K562 (cell line): ENCODE results near the gene PDK3.

ENCODE experiments used
- SETDB1 ChIP-seq: IDR thresholded peaks from one replicate; pipeline ENCODE4 v1.6.1; 2012; ENCODE audit warnings: low read length, control low read depth, inconsistent platforms
- USF1 ChIP-seq: sonication (generic); formaldehyde crosslinking; IDR thresholded peaks from 2 replicates; pipeline ENCODE4 v1.9.0; 2022; ENCODE audit warnings: mild to moderate bottlenecking, missing genetic modification reagents
- TF ChIP-seq, protein P1 (sequence below): fragments of 450-650 bp; IDR thresholded peaks from 2 replicates; pipeline ENCODE4 v1.6.1; 2017; ENCODE audit warnings: antibody characterized with exemption
- TF ChIP-seq, protein P2 (sequence below), 2 experiments: fragments of 450-650 bp; formaldehyde crosslinking in 1 of 2; IDR thresholded peaks; 2 replicates each; pipeline versions ENCODE4 v1.4.0 to v1.6.1; 2014 to 2020; ENCODE audit warnings: mild to moderate bottlenecking in 2 of 2, borderline replicate concordance in 1 of 2, low read depth in 1 of 2

DNA sequence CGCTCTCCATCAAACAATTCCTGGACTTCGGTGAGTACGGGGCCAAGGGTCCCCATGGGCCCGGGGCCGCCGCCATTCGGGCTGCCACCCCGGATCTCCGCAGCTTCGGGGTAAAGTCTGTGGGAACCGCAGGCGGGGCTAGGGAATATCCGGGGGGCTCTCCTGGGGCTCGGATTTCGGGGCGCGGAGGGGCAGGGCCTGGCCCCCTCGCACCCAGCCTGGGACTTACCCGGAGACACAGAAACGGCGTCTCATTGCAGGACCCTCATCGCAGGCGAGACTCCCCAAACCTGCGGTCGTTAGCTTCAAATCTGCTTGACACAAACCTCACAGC is 413 bp downstream of the PDK3 start:
- TF ChIP-seq SETDB1 (no peak), USF1 (no peak)
- TF ChIP-seq, protein P1, sequence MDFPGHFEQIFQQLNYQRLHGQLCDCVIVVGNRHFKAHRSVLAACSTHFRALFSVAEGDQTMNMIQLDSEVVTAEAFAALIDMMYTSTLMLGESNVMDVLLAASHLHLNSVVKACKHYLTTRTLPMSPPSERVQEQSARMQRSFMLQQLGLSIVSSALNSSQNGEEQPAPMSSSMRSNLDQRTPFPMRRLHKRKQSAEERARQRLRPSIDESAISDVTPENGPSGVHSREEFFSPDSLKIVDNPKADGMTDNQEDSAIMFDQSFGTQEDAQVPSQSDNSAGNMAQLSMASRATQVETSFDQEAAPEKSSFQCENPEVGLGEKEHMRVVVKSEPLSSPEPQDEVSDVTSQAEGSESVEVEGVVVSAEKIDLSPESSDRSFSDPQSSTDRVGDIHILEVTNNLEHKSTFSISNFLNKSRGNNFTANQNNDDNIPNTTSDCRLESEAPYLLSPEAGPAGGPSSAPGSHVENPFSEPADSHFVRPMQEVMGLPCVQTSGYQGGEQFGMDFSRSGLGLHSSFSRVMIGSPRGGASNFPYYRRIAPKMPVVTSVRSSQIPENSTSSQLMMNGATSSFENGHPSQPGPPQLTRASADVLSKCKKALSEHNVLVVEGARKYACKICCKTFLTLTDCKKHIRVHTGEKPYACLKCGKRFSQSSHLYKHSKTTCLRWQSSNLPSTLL, result no peak
- TF ChIP-seq, protein P2, sequence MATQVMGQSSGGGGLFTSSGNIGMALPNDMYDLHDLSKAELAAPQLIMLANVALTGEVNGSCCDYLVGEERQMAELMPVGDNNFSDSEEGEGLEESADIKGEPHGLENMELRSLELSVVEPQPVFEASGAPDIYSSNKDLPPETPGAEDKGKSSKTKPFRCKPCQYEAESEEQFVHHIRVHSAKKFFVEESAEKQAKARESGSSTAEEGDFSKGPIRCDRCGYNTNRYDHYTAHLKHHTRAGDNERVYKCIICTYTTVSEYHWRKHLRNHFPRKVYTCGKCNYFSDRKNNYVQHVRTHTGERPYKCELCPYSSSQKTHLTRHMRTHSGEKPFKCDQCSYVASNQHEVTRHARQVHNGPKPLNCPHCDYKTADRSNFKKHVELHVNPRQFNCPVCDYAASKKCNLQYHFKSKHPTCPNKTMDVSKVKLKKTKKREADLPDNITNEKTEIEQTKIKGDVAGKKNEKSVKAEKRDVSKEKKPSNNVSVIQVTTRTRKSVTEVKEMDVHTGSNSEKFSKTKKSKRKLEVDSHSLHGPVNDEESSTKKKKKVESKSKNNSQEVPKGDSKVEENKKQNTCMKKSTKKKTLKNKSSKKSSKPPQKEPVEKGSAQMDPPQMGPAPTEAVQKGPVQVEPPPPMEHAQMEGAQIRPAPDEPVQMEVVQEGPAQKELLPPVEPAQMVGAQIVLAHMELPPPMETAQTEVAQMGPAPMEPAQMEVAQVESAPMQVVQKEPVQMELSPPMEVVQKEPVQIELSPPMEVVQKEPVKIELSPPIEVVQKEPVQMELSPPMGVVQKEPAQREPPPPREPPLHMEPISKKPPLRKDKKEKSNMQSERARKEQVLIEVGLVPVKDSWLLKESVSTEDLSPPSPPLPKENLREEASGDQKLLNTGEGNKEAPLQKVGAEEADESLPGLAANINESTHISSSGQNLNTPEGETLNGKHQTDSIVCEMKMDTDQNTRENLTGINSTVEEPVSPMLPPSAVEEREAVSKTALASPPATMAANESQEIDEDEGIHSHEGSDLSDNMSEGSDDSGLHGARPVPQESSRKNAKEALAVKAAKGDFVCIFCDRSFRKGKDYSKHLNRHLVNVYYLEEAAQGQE (IDR thresholded peaks at IDR 0.05; ENCODE audit: borderline replicate concordance), result no peak
- TF ChIP-seq, protein P2 (CRISPR knock-in tag; IDR thresholded peaks at IDR 0.05; ENCODE audit: low read depth), result no peak
